Measurements from ENCODE around the gene PRKCA. TPM values are rescaled to one million over a fixed set of nuclear protein-coding genes. Genes with fewer than 3 reads are reported as not detected.

The PRKCA gene
- total RNA-seq, 1 donor from 2014 or later, result 6.7 TPM

- no peak for DNase-seq (ENCODE audit: low read depth)
- H3K4me3 ChIP-seq (ENCODE audit: low read depth, low read length), result no peak overlapping the region
- no peak for TF ChIP-seq CTCF (conservative IDR thresholded peaks at IDR 0.05; ENCODE audit: low read depth, low read length)
Observed at GRCh38 chr17:66264696-66265095, 37.7 kb upstream of the PRKCA start.

GRCh38 chr17:66268247-66268927, 34.0 kb upstream of the PRKCA start:
- no peak for TF ChIP-seq CTCF (conservative IDR thresholded peaks at IDR 0.05; ENCODE audit: low read depth, low read length)
- H3K4me3 ChIP-seq (ENCODE audit: low read depth, low read length), result no peak overlapping the region
- DNase-seq (ENCODE audit: low read depth), result peak; percentile 73

GRCh38 chr17:66270106-66270505, 32.3 kb upstream of the PRKCA start:
- no peak overlapping the region for H3K4me3 ChIP-seq (ENCODE audit: low read depth, low read length)
- no peak for DNase-seq (ENCODE audit: low read depth)
- no peak for TF ChIP-seq CTCF (conservative IDR thresholded peaks at IDR 0.05; ENCODE audit: low read depth, low read length)

GRCh38 chr17:66271512-66271911, 30.9 kb upstream of the PRKCA start:
- H3K4me3 ChIP-seq (ENCODE audit: low read depth, low read length), result no peak overlapping the region
- TF ChIP-seq CTCF (conservative IDR thresholded peaks at IDR 0.05; ENCODE audit: low read depth, low read length), result no peak
- no peak for DNase-seq (ENCODE audit: low read depth)

GRCh38 chr17:66272811-66273585, 29.4 kb upstream of the PRKCA start:
- H3K4me3 ChIP-seq (ENCODE audit: low read depth, low read length), result no peak overlapping the region
- no peak for TF ChIP-seq CTCF (conservative IDR thresholded peaks at IDR 0.05; ENCODE audit: low read depth, low read length)
- DNase-seq (ENCODE audit: low read depth), result no peak

- no peak for DNase-seq (ENCODE audit: low read depth)
- no peak overlapping the region for H3K4me3 ChIP-seq (ENCODE audit: low read depth, low read length)
- TF ChIP-seq CTCF (conservative IDR thresholded peaks at IDR 0.05; ENCODE audit: low read depth, low read length), result no peak
Observed at GRCh38 chr17:66273586-66273848, 28.9 kb upstream of the PRKCA start.

- H3K4me3 ChIP-seq (ENCODE audit: low read depth, low read length), result no peak overlapping the region
- DNase-seq (ENCODE audit: low read depth), result peak; percentile 94
Observed at GRCh38 chr17:66275651-66276050, 26.8 kb upstream of the PRKCA start.

More at GRCh38 chr17:66275651-66276050, 26.8 kb upstream of the PRKCA start:
- no peak for TF ChIP-seq CTCF (conservative IDR thresholded peaks at IDR 0.05; ENCODE audit: low read depth, low read length)
